Measurements from ENCODE around the gene JARID2.

Gene JARID2

GRCh38 chr6:15561447-15562199 is 315.8 kb downstream of the JARID2 start:
- Histone ChIP-seq H3K36me3 (ENCODE audit: insufficient read depth, low read length) (no peaks in the 10 kb centered on the region), H3K4me3 (no peak overlapping the region), H3K9ac (ENCODE audit: insufficient read length) (no peak overlapping the region), H3K27ac (no peak overlapping the region), H3K9me3 (ENCODE audit: low read depth, low read length) (no peaks in the 10 kb centered on the region)
- TF ChIP-seq EZH2 (IDR thresholded peaks at IDR 0.05) (no peak), FOXP2 (optimal IDR thresholded peaks at IDR 0.05; ENCODE audit: control extremely low read depth, extremely low read length, insufficient read depth) (no peak), POLR2AphosphoS5 (IDR thresholded peaks at IDR 0.05; ENCODE audit: borderline replicate concordance, low read depth, low read length) (no peak)
- DNase-seq (ENCODE audit: low read depth, low spot score) = no peak

GRCh38 chr6:15562977-15563376 is 317.1 kb downstream of the JARID2 start:
- Histone ChIP-seq H3K9ac (ENCODE audit: insufficient read length) (no peak overlapping the region), H3K4me3 (no peak overlapping the region), H3K36me3 (ENCODE audit: insufficient read depth, low read length) (no peaks in the 10 kb centered on the region), H3K9me3 (ENCODE audit: low read depth, low read length) (no peaks in the 10 kb centered on the region), H3K27ac (no peak overlapping the region)
- TF ChIP-seq EZH2 (IDR thresholded peaks at IDR 0.05) (no peak), POLR2AphosphoS5 (IDR thresholded peaks at IDR 0.05; ENCODE audit: borderline replicate concordance, low read depth, low read length) (no peak), FOXP2 (optimal IDR thresholded peaks at IDR 0.05; ENCODE audit: control extremely low read depth, extremely low read length, insufficient read depth) (no peak)
- DNase-seq (ENCODE audit: low read depth, low spot score) = no peak

GRCh38 chr6:15569035-15569995 is 323.4 kb downstream of the JARID2 start:
- TF ChIP-seq EZH2 (IDR thresholded peaks at IDR 0.05) = no peak
- TF ChIP-seq FOXP2 (optimal IDR thresholded peaks at IDR 0.05; ENCODE audit: control extremely low read depth, extremely low read length, insufficient read depth) = no peak
- no peak for TF ChIP-seq POLR2AphosphoS5 (IDR thresholded peaks at IDR 0.05; ENCODE audit: borderline replicate concordance, low read depth, low read length)
- DNase-seq (ENCODE audit: low read depth, low spot score) = peak; percentile 56
- 0 out of 2 replicates have a peak, but pooled peaks cover 3% of the 10 kb centered on the region for H3K36me3 ChIP-seq (ENCODE audit: insufficient read depth, low read length)
- H3K9me3 ChIP-seq (ENCODE audit: low read depth, low read length) = no peaks in the 10 kb centered on the region
- no peak overlapping the region for H3K27ac ChIP-seq
- no peak overlapping the region for H3K9ac ChIP-seq (ENCODE audit: insufficient read length)
- H3K4me3 ChIP-seq = no peak overlapping the region

GRCh38 chr6:15570171-15570570 is 324.3 kb downstream of the JARID2 start:
- TF ChIP-seq EZH2 (IDR thresholded peaks at IDR 0.05) (no peak), POLR2AphosphoS5 (IDR thresholded peaks at IDR 0.05; ENCODE audit: borderline replicate concordance, low read depth, low read length) (no peak), FOXP2 (optimal IDR thresholded peaks at IDR 0.05; ENCODE audit: control extremely low read depth, extremely low read length, insufficient read depth) (no peak)
- no peak overlapping the region for H3K27ac ChIP-seq
- no peak overlapping the region for H3K4me3 ChIP-seq
- DNase-seq (ENCODE audit: low read depth, low spot score) = no peak
- H3K9me3 ChIP-seq (ENCODE audit: low read depth, low read length) = no peaks in the 10 kb centered on the region
- no peak overlapping the region for H3K9ac ChIP-seq (ENCODE audit: insufficient read length)
- 0 out of 2 replicates have a peak, but pooled peaks cover 3% of the 10 kb centered on the region for H3K36me3 ChIP-seq (ENCODE audit: insufficient read depth, low read length)
